ENCODE results near the gene SYS1.
A peak's percentile ranks its signal among the peaks of the same experiment; 100 is the strongest.
"Not testable (repeated sequence)": the region's sequence is repeated elsewhere in the genome, so short reads cannot be mapped to it uniquely, and the experiment has no call there.

SYS1 gene

GRCh38 chr20:45345104-45345936 is 17.6 kb upstream of the SYS1 start:
- Histone ChIP-seq H3K27me3 (ENCODE audit: control insufficient read depth in 5 of 5, insufficient read depth in 4 of 5, low read length in 5 of 5) (no peaks in the 10 kb centered on the region), H3K36me3 (ENCODE audit: control insufficient read depth in 5 of 5, insufficient read depth in 5 of 5, low read length in 5 of 5) (peaks cover 0 to 6% (median 4%) of the 10 kb centered on the region in 5 donors), H3K9me3 (ENCODE audit: control insufficient read depth in 5 of 5, low read length in 5 of 5) (no peaks in the 10 kb centered on the region), H3K27ac (ENCODE audit: low read depth, low read length) (peak overlapping the region; percentile 92), H3K4me1 (ENCODE audit: control insufficient read depth in 5 of 5, insufficient read depth in 5 of 5, low read length in 5 of 5) (peaks cover 20 to 77% (median 72%) of the 10 kb centered on the region in 5 donors), H3K4me3 (ENCODE audit: low read depth in 1 of 5, low read length in 5 of 5) (peak overlapping the region in 4 of 5 donors; percentile 4 to 86 (median 28)), H3K9ac (ENCODE audit: low read length in 5 of 5) (peak overlapping the region; percentile 19 to 59 (median 43))

GRCh38 chr20:45346291-45346718 is 16.7 kb upstream of the SYS1 start:
- peak overlapping the region in 2 of 5 donors; percentile 28 to 41 for H3K9ac ChIP-seq (ENCODE audit: low read length in 5 of 5)
- no peaks in the 10 kb centered on the region for H3K9me3 ChIP-seq (ENCODE audit: control insufficient read depth in 5 of 5, low read length in 5 of 5)
- peaks cover 20 to 75% (median 64%) of the 10 kb centered on the region in 5 donors for H3K4me1 ChIP-seq (ENCODE audit: control insufficient read depth in 5 of 5, insufficient read depth in 5 of 5, low read length in 5 of 5)
- no peaks in the 10 kb centered on the region for H3K27me3 ChIP-seq (ENCODE audit: control insufficient read depth in 5 of 5, insufficient read depth in 4 of 5, low read length in 5 of 5)
- no peaks in the 10 kb centered on the region for H3K36me3 ChIP-seq (ENCODE audit: control insufficient read depth in 5 of 5, insufficient read depth in 5 of 5, low read length in 5 of 5)
- H3K4me3 ChIP-seq (ENCODE audit: low read depth in 1 of 5, low read length in 5 of 5): peak overlapping the region; percentile 0 to 87 (median 79)
- H3K27ac ChIP-seq (ENCODE audit: low read depth, low read length): peak overlapping the region; percentile 92

- Histone ChIP-seq H3K27ac (ENCODE audit: low read depth, low read length) (peak overlapping the region; percentile 92), H3K36me3 (ENCODE audit: control insufficient read depth in 5 of 5, insufficient read depth in 5 of 5, low read length in 5 of 5) (no peaks in the 10 kb centered on the region), H3K4me3 (ENCODE audit: low read depth in 1 of 5, low read length in 5 of 5) (peak overlapping the region; percentile 71 to 87 (median 79)), H3K9me3 (ENCODE audit: control insufficient read depth in 5 of 5, low read length in 5 of 5) (no peaks in the 10 kb centered on the region), H3K4me1 (ENCODE audit: control insufficient read depth in 5 of 5, insufficient read depth in 5 of 5, low read length in 5 of 5) (peaks cover 15 to 70% (median 61%) of the 10 kb centered on the region in 5 donors), H3K9ac (ENCODE audit: low read length in 5 of 5) (peak overlapping the region in 4 of 5 donors; percentile 21 to 90 (median 79)), H3K27me3 (ENCODE audit: control insufficient read depth in 5 of 5, insufficient read depth in 4 of 5, low read length in 5 of 5) (no peaks in the 10 kb centered on the region)
These were observed 16.1 kb upstream of the SYS1 start for GRCh38 chr20:45346851-45347250.

GRCh38 chr20:45347297-45347935 is 15.5 kb upstream of the SYS1 start:
- peak overlapping the region; percentile 73 to 90 (median 77) for H3K9ac ChIP-seq (ENCODE audit: low read length in 5 of 5)
- H3K36me3 ChIP-seq (ENCODE audit: control insufficient read depth in 5 of 5, insufficient read depth in 5 of 5, low read length in 5 of 5): no peaks in the 10 kb centered on the region
- H3K27ac ChIP-seq (ENCODE audit: low read depth, low read length): peak overlapping the region; percentile 92
- no peaks in the 10 kb centered on the region for H3K9me3 ChIP-seq (ENCODE audit: control insufficient read depth in 5 of 5, low read length in 5 of 5)
- H3K4me3 ChIP-seq (ENCODE audit: low read depth in 1 of 5, low read length in 5 of 5): peak overlapping the region; percentile 71 to 87 (median 79)
- H3K4me1 ChIP-seq (ENCODE audit: control insufficient read depth in 5 of 5, insufficient read depth in 5 of 5, low read length in 5 of 5): peaks cover 12 to 64% (median 55%) of the 10 kb centered on the region in 5 donors
- H3K27me3 ChIP-seq (ENCODE audit: control insufficient read depth in 5 of 5, insufficient read depth in 4 of 5, low read length in 5 of 5): no peaks in the 10 kb centered on the region

GRCh38 chr20:45347936-45348778 is 14.8 kb upstream of the SYS1 start, which contains the start of gene SDC4:
TSS of gene SDC4 (minus strand) at chr20:45348424. CDS start at chr20:45348384, 40 bp downstream.
- H3K27me3 ChIP-seq (ENCODE audit: control insufficient read depth in 5 of 5, insufficient read depth in 4 of 5, low read length in 5 of 5): no peaks in the 10 kb centered on the region
- H3K9me3 ChIP-seq (ENCODE audit: control insufficient read depth in 5 of 5, low read length in 5 of 5): no peaks in the 10 kb centered on the region
- peaks cover 8 to 57% (median 47%) of the 10 kb centered on the region in 5 donors for H3K4me1 ChIP-seq (ENCODE audit: control insufficient read depth in 5 of 5, insufficient read depth in 5 of 5, low read length in 5 of 5)
- peak within 1 kb of the TSS; percentile 92 for H3K27ac ChIP-seq (ENCODE audit: low read depth, low read length)
- H3K9ac ChIP-seq (ENCODE audit: low read length in 5 of 5): peak within 1 kb of the TSS; percentile 73 to 90 (median 77)
- peak within 1 kb of the TSS; percentile 71 to 87 (median 79) for H3K4me3 ChIP-seq (ENCODE audit: low read depth in 1 of 5, low read length in 5 of 5)
- no peaks in the 10 kb centered on the region for H3K36me3 ChIP-seq (ENCODE audit: control insufficient read depth in 5 of 5, insufficient read depth in 5 of 5, low read length in 5 of 5)

- Histone ChIP-seq H3K36me3 (ENCODE audit: control insufficient read depth in 5 of 5, insufficient read depth in 5 of 5, low read length in 5 of 5) (no peaks in the 10 kb centered on the region), H3K4me3 (ENCODE audit: low read depth in 1 of 5, low read length in 5 of 5) (no peak overlapping the region), H3K27ac (ENCODE audit: low read depth, low read length) (peak overlapping the region; percentile 13), H3K9ac (ENCODE audit: low read length in 5 of 5) (no peak overlapping the region), H3K9me3 (ENCODE audit: control insufficient read depth in 5 of 5, low read length in 5 of 5) (no peaks in the 10 kb centered on the region), H3K4me1 (ENCODE audit: control insufficient read depth in 5 of 5, insufficient read depth in 5 of 5, low read length in 5 of 5) (peaks cover 2 to 36% (median 28%) of the 10 kb centered on the region in 5 donors), H3K27me3 (ENCODE audit: control insufficient read depth in 5 of 5, insufficient read depth in 4 of 5, low read length in 5 of 5) (no peaks in the 10 kb centered on the region)
These were observed 12.7 kb upstream of the SYS1 start for GRCh38 chr20:45350217-45350616.

- H3K9me3 ChIP-seq (ENCODE audit: control insufficient read depth in 5 of 5, low read length in 5 of 5); H3K9ac ChIP-seq (ENCODE audit: low read length in 5 of 5); H3K27me3 ChIP-seq (ENCODE audit: control insufficient read depth in 5 of 5, insufficient read depth in 4 of 5, low read length in 5 of 5): not testable (repeated sequence)
These were observed 12.2 kb upstream of the SYS1 start for GRCh38 chr20:45350795-45351194.

GRCh38 chr20:45352729-45353128 is 10.2 kb upstream of the SYS1 start:
- H3K9ac ChIP-seq (ENCODE audit: low read length in 5 of 5): no peak overlapping the region
- no peak overlapping the region for H3K4me3 ChIP-seq (ENCODE audit: low read depth in 1 of 5, low read length in 5 of 5)
- peaks cover 0 to 13% (median 7%) of the 10 kb centered on the region in 5 donors for H3K4me1 ChIP-seq (ENCODE audit: control insufficient read depth in 5 of 5, insufficient read depth in 5 of 5, low read length in 5 of 5)
- H3K27ac ChIP-seq (ENCODE audit: low read depth, low read length): no peak overlapping the region
- no peaks in the 10 kb centered on the region for H3K36me3 ChIP-seq (ENCODE audit: control insufficient read depth in 5 of 5, insufficient read depth in 5 of 5, low read length in 5 of 5)
- H3K9me3 ChIP-seq (ENCODE audit: control insufficient read depth in 5 of 5, low read length in 5 of 5): no peaks in the 10 kb centered on the region
- H3K27me3 ChIP-seq (ENCODE audit: control insufficient read depth in 5 of 5, insufficient read depth in 4 of 5, low read length in 5 of 5): no peaks in the 10 kb centered on the region

More at GRCh38 chr20:45350795-45351194, 12.2 kb upstream of the SYS1 start:
- not testable (repeated sequence) for H3K4me3 ChIP-seq (ENCODE audit: low read depth in 1 of 5, low read length in 5 of 5); H3K27ac ChIP-seq (ENCODE audit: low read depth, low read length); H3K36me3 ChIP-seq (ENCODE audit: control insufficient read depth in 5 of 5, insufficient read depth in 5 of 5, low read length in 5 of 5)
- H3K4me1 ChIP-seq (ENCODE audit: control insufficient read depth in 5 of 5, insufficient read depth in 5 of 5, low read length in 5 of 5): peaks cover 0 to 30% (median 24%) of the 10 kb centered on the region in 5 donors

GRCh38 chr20:45353746-45354145 is 9.2 kb upstream of the SYS1 start:
- no peaks in the 10 kb centered on the region for H3K9me3 ChIP-seq (ENCODE audit: control insufficient read depth in 5 of 5, low read length in 5 of 5)
- H3K9ac ChIP-seq (ENCODE audit: low read length in 5 of 5): no peak overlapping the region
- H3K4me3 ChIP-seq (ENCODE audit: low read depth in 1 of 5, low read length in 5 of 5): no peak overlapping the region
- H3K36me3 ChIP-seq (ENCODE audit: control insufficient read depth in 5 of 5, insufficient read depth in 5 of 5, low read length in 5 of 5): no peaks in the 10 kb centered on the region
- H3K27me3 ChIP-seq (ENCODE audit: control insufficient read depth in 5 of 5, insufficient read depth in 4 of 5, low read length in 5 of 5): no peaks in the 10 kb centered on the region
- H3K4me1 ChIP-seq (ENCODE audit: control insufficient read depth in 5 of 5, insufficient read depth in 5 of 5, low read length in 5 of 5): peaks cover 8 to 16% (median 12%) of the 10 kb centered on the region in 5 donors
- no peak overlapping the region for H3K27ac ChIP-seq (ENCODE audit: low read depth, low read length)
